ENCODE data around the gene TAB2. TPM values are rescaled to one million over a fixed set of nuclear protein-coding genes. Genes with fewer than 3 reads are reported as not detected.
"Not testable (repeated sequence)": the region's sequence is repeated elsewhere in the genome, so short reads cannot be mapped to it uniquely, and the experiment has no call there.

TAB2 gene
- total RNA-seq, 1 donor from 2014 or later, result 12.9 TPM

- no peak for DNase-seq (ENCODE audit: low read depth in 2 of 2)
Measured at GRCh38 chr6:149456311-149457021, 139.0 kb downstream of the TAB2 start.

GRCh38 chr6:149457316-149457884 is 139.9 kb downstream of the TAB2 start:
- DNase-seq (ENCODE audit: low read depth in 2 of 2), result no peak

- no peak for DNase-seq (ENCODE audit: low read depth in 2 of 2)
Measured at GRCh38 chr6:149458196-149458595, 140.7 kb downstream of the TAB2 start.

- DNase-seq (ENCODE audit: low read depth in 2 of 2), result no peak
Measured at GRCh38 chr6:149458806-149459205, 141.3 kb downstream of the TAB2 start.

GRCh38 chr6:149459761-149460160 is 142.2 kb downstream of the TAB2 start:
- DNase-seq (ENCODE audit: low read depth in 2 of 2), result no peak

GRCh38 chr6:149460249-149460648 is 142.7 kb downstream of the TAB2 start:
- DNase-seq (ENCODE audit: low read depth in 2 of 2), result not testable (repeated sequence)

Other genes with a start within 250 kb of the TAB2 start
- gene SUMO4, start 82.5 kb downstream of the TAB2 start, total RNA-seq, result 0.44 and 1.2 TPM in 2 replicates
- not detected in 2 replicates for gene ZC3H12D, start 167.3 kb downstream of the TAB2 start, total RNA-seq
- 18.1 and 21.8 TPM in 2 replicates for gene PPIL4, start 228.3 kb downstream of the TAB2 start, total RNA-seq
- gene GINM1, start 248.7 kb downstream of the TAB2 start, total RNA-seq, result 35.1 and 42.1 TPM in 2 replicates